ENCODE data around the gene FCHSD2. TPM values are rescaled to one million over a fixed set of nuclear protein-coding genes. Genes with fewer than 3 reads are reported as not detected.
A peak's percentile ranks its signal among the peaks of the same experiment; 100 is the strongest.

The FCHSD2 gene
- total and polyA plus RNA-seq, 9 of the 15 experiments (the other 6 are each of a cell fraction or from before 2014, with no cell fraction given), result 1.8 to 14.7 (median 6.4) TPM

- TF ChIP-seq SPI1 (IDR thresholded peaks at IDR 0.05; ENCODE audit: borderline replicate concordance, low read depth, low read length) (0 out of 2 replicates have a peak, but pooled peaks have one; percentile 1), TCF3 (CRISPR knock-in tag; IDR thresholded peaks at IDR 0.05) (0 out of 2 replicates have a peak, but pooled peaks have one; percentile 13), TRIM24 (IDR thresholded peaks at IDR 0.05) (no peak), NFE2 (IDR thresholded peaks at IDR 0.05; ENCODE audit: low read depth) (peak; percentile 43), POLR2A (conservative IDR thresholded peaks at IDR 0.05) (peak; percentile 58), SP2 (IDR thresholded peaks at IDR 0.05; ENCODE audit: extremely low read depth, low read depth, low read length, poor library complexity, severe bottlenecking) (no peak), NR2C2 (CRISPR knock-in tag; IDR thresholded peaks at IDR 0.05) (no peak), NR2C2 (tag; IDR thresholded peaks at IDR 0.05) (peak; percentile 73), E2F3 (CRISPR knock-in tag; IDR thresholded peaks at IDR 0.05) (peak; percentile 71; the same call in 1 of the 2 replicates), ZNF384 (IDR thresholded peaks at IDR 0.05; ENCODE audit: low read depth, low read length) (no peak)
- TF ChIP-seq, protein P1, sequence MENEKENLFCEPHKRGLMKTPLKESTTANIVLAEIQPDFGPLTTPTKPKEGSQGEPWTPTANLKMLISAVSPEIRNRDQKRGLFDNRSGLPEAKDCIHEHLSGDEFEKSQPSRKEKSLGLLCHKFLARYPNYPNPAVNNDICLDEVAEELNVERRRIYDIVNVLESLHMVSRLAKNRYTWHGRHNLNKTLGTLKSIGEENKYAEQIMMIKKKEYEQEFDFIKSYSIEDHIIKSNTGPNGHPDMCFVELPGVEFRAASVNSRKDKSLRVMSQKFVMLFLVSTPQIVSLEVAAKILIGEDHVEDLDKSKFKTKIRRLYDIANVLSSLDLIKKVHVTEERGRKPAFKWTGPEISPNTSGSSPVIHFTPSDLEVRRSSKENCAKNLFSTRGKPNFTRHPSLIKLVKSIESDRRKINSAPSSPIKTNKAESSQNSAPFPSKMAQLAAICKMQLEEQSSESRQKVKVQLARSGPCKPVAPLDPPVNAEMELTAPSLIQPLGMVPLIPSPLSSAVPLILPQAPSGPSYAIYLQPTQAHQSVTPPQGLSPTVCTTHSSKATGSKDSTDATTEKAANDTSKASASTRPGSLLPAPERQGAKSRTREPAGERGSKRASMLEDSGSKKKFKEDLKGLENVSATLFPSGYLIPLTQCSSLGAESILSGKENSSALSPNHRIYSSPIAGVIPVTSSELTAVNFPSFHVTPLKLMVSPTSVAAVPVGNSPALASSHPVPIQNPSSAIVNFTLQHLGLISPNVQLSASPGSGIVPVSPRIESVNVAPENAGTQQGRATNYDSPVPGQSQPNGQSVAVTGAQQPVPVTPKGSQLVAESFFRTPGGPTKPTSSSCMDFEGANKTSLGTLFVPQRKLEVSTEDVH (IDR thresholded peaks at IDR 0.05; ENCODE audit: low read depth, partially characterized antibody), result peak; percentile 74
- TF ChIP-seq, protein P2, sequence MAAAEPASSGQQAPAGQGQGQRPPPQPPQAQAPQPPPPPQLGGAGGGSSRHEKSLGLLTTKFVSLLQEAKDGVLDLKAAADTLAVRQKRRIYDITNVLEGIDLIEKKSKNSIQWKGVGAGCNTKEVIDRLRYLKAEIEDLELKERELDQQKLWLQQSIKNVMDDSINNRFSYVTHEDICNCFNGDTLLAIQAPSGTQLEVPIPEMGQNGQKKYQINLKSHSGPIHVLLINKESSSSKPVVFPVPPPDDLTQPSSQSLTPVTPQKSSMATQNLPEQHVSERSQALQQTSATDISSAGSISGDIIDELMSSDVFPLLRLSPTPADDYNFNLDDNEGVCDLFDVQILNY (CRISPR knock-in tag; IDR thresholded peaks at IDR 0.05), result peak; percentile 55; the same call in 1 of the 2 replicates
Observed at GRCh38 chr11:72787216-72788104, 354.7 kb downstream of the FCHSD2 start (continued).

Small RNA genes lying within 50 kb of the gene (small RNA-seq; reads per million reads assigned to genes)
- not detected for gene RNU6-672P

Other genes with a start within 250 kb of the FCHSD2 start
- gene P2RY2, start 76.0 kb upstream of the FCHSD2 start, total RNA-seq (2014; rRNA removed), result not detected in 2 replicates
- not detected in 2 replicates for gene P2RY2, start 76.0 kb upstream of the FCHSD2 start, total RNA-seq (2014; rRNA removed; fragmentation: Illumina TruSeq; extraction: Trizol)
- gene P2RY2, start 76.0 kb upstream of the FCHSD2 start, total RNA-seq (2015; rRNA removed; fragmentation: Illumina TruSeq; extraction: Trizol), result not detected in 2 replicates
- gene P2RY2, start 76.0 kb upstream of the FCHSD2 start, total RNA-seq (2021), result not detected in 2 replicates
- not detected in 2 replicates for gene P2RY2, start 76.0 kb upstream of the FCHSD2 start, polyA plus RNA-seq (2011; rRNA removed)
- not detected in 2 replicates for gene P2RY2, start 76.0 kb upstream of the FCHSD2 start, polyA plus RNA-seq (2014; fragmentation: Illumina TruSeq; extraction: Trizol)
- gene P2RY2, start 76.0 kb upstream of the FCHSD2 start, polyA plus RNA-seq (2014; fragmentation: Nextera tagmentation; extraction: Ambion mirVana), result not detected
- not detected in 2 replicates for gene P2RY2, start 76.0 kb upstream of the FCHSD2 start, polyA plus RNA-seq (2014; rRNA removed)
- not detected in 2 replicates for gene P2RY6, start 130.0 kb upstream of the FCHSD2 start, total RNA-seq (2014; rRNA removed)
- not detected in 2 replicates for gene P2RY6, start 130.0 kb upstream of the FCHSD2 start, total RNA-seq (2014; rRNA removed; fragmentation: Illumina TruSeq; extraction: Trizol)
- gene P2RY6, start 130.0 kb upstream of the FCHSD2 start, total RNA-seq (2015; rRNA removed; fragmentation: Illumina TruSeq; extraction: Trizol), result not detected in 2 replicates
- gene P2RY6, start 130.0 kb upstream of the FCHSD2 start, total RNA-seq (2021), result not detected in 2 replicates
- gene P2RY6, start 130.0 kb upstream of the FCHSD2 start, polyA plus RNA-seq (2011; rRNA removed), result not detected in 2 replicates
- not detected in 2 replicates for gene P2RY6, start 130.0 kb upstream of the FCHSD2 start, polyA plus RNA-seq (2014; fragmentation: Illumina TruSeq; extraction: Trizol)
- not detected for gene P2RY6, start 130.0 kb upstream of the FCHSD2 start, polyA plus RNA-seq (2014; fragmentation: Nextera tagmentation; extraction: Ambion mirVana)
- not detected in 2 replicates for gene P2RY6, start 130.0 kb upstream of the FCHSD2 start, polyA plus RNA-seq (2014; rRNA removed)
- 0.09 and 0.20 TPM in 2 replicates for gene ARHGEF17, start 166.0 kb upstream of the FCHSD2 start, total RNA-seq (2014; rRNA removed)
- 0.03 and 0.07 TPM in 2 replicates for gene ARHGEF17, start 166.0 kb upstream of the FCHSD2 start, total RNA-seq (2014; rRNA removed; fragmentation: Illumina TruSeq; extraction: Trizol)
- 0.04 and 0.23 TPM in 2 replicates for gene ARHGEF17, start 166.0 kb upstream of the FCHSD2 start, total RNA-seq (2015; rRNA removed; fragmentation: Illumina TruSeq; extraction: Trizol)
- 0.29 and 0.53 TPM in 2 replicates for gene ARHGEF17, start 166.0 kb upstream of the FCHSD2 start, total RNA-seq (2021)
- gene ARHGEF17, start 166.0 kb upstream of the FCHSD2 start, polyA plus RNA-seq (2011; rRNA removed), result 0.68 and 1.2 TPM in 2 replicates
- 0.10 and 0.17 TPM in 2 replicates for gene ARHGEF17, start 166.0 kb upstream of the FCHSD2 start, polyA plus RNA-seq (2014; fragmentation: Illumina TruSeq; extraction: Trizol)
- gene ARHGEF17, start 166.0 kb upstream of the FCHSD2 start, polyA plus RNA-seq (2014; fragmentation: Nextera tagmentation; extraction: Ambion mirVana), result not detected
- gene ARHGEF17, start 166.0 kb upstream of the FCHSD2 start, polyA plus RNA-seq (2014; rRNA removed), result 0.09 and 0.17 TPM in 2 replicates
- 11.2 and 13.3 TPM in 2 replicates for gene RELT, start 234.1 kb upstream of the FCHSD2 start, total RNA-seq (2014; rRNA removed)
- gene RELT, start 234.1 kb upstream of the FCHSD2 start, total RNA-seq (2014; rRNA removed; fragmentation: Illumina TruSeq; extraction: Trizol), result 3.1 and 3.8 TPM in 2 replicates
- 9.6 and 9.8 TPM in 2 replicates for gene RELT, start 234.1 kb upstream of the FCHSD2 start, total RNA-seq (2015; rRNA removed; fragmentation: Illumina TruSeq; extraction: Trizol)
- 18.4 and 20.2 TPM in 2 replicates for gene RELT, start 234.1 kb upstream of the FCHSD2 start, total RNA-seq (2021)
- gene RELT, start 234.1 kb upstream of the FCHSD2 start, polyA plus RNA-seq (2011; rRNA removed), result 7.4 and 11.8 TPM in 2 replicates
- gene RELT, start 234.1 kb upstream of the FCHSD2 start, polyA plus RNA-seq (2014; fragmentation: Illumina TruSeq; extraction: Trizol), result 6.0 and 8.6 TPM in 2 replicates
- 1 to 10 TPM; 1.1 to 1.2 TPM for gene RELT, start 234.1 kb upstream of the FCHSD2 start, polyA plus RNA-seq (2014; fragmentation: Nextera tagmentation; extraction: Ambion mirVana)
- gene RELT, start 234.1 kb upstream of the FCHSD2 start, polyA plus RNA-seq (2014; rRNA removed), result 14.4 and 14.9 TPM in 2 replicates

All from K562 (cell line).